HG02938 (cell line): ENCODE data around the gene AKAP8.
"Not testable (repeated sequence)": the region's sequence is repeated elsewhere in the genome, so short reads cannot be mapped to it uniquely, and the experiment has no call there.

Experiments used
- ATAC-seq: cut with Tn5 transposase; IDR thresholded peaks from one replicate; pipeline ENCODE4 v1.9.1; 2021; ENCODE audit warnings: mild to moderate bottlenecking, moderate library complexity; ENCODE audit not compliant: unreplicated experiment

The AKAP8 gene

DNA sequence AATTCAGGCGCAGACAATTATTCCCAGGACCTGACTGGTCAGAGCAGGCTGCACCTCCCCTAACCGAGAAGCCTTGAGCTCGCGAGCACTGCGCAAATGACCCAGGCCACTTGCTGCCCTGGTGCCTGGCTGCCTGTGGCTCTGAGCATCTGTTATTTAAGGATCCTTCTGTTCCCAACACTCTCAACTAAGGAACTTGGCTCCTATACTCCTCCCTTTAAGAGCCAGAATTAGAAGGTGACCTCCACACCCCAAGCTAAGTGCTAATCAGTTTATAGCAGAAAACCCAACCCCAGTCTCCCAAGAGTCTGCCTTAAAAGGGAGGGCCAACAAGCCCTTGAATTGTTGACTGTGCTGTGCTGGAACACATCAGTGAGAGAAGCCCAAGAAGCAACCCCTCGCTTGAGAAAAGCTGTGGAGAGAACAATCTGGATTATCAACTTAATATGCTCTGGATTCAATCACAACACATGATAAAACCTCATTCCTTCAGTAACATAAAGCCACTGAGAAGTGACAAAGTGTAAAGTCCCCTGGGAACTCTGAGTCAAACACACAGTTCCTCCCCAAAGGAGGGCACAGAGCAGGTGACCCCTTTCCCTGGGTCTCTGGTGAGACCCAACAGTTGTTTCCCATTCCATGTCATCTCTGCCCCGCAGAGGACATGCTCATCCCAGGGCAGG lies 24.7 kb upstream of the AKAP8 start:
- ATAC-seq: no peak

- no peak for ATAC-seq
Measured at GRCh38 chr19:15403151-15403531, 23.6 kb upstream of the AKAP8 start.

DNA sequence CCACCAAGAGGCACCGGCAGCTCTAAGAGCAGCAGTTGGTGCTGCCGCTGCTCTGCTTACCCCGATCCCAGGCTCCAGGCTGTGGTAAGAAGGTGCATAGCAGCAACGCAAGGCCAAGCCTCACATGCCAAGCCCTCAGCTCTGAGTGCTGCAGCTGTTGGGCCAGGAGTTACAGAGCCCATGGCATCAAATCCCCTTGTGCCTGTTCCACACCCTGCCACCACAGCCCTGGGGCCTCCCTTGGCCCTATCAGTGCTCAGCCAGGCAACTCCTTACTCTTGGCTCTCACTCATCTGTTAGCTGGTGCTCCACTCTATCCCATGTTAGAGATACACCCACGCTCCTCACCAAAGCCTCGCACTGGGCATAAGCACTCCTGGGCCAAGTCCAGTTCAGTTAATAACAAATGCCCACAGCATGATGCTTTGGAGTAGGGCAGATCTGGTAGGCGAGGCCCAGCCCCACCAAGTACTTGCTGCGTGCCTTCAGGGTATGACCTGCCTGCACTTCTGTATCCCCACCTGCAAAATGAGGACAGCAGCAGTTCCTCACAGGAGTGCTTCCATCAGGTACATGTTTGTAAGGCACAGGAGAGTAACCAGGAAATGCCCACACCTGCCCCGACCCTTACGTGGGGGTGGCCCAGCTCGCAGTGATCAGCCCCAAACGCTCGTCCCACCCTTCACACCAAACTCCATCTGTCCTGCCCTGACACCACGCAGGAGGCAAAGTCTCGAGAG lies 23.0 kb upstream of the AKAP8 start:
- ATAC-seq: no peak

DNA sequence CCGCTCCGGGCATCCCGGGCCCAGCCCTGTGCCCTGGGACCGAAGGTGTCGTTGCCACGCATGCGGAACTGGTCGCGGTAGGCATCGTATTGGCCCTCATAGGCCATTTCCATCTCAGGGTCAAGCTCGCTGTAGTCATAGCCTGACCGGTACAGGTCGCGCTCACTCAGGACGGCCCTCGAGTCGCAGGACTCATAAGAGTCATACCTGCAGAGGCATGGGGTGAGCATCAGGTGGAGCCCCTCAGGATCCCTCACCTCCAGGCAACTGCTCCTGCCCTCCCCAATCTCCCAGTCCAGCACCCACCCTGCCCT lies 21.8 kb upstream of the AKAP8 start:
- no peak for ATAC-seq

DNA sequence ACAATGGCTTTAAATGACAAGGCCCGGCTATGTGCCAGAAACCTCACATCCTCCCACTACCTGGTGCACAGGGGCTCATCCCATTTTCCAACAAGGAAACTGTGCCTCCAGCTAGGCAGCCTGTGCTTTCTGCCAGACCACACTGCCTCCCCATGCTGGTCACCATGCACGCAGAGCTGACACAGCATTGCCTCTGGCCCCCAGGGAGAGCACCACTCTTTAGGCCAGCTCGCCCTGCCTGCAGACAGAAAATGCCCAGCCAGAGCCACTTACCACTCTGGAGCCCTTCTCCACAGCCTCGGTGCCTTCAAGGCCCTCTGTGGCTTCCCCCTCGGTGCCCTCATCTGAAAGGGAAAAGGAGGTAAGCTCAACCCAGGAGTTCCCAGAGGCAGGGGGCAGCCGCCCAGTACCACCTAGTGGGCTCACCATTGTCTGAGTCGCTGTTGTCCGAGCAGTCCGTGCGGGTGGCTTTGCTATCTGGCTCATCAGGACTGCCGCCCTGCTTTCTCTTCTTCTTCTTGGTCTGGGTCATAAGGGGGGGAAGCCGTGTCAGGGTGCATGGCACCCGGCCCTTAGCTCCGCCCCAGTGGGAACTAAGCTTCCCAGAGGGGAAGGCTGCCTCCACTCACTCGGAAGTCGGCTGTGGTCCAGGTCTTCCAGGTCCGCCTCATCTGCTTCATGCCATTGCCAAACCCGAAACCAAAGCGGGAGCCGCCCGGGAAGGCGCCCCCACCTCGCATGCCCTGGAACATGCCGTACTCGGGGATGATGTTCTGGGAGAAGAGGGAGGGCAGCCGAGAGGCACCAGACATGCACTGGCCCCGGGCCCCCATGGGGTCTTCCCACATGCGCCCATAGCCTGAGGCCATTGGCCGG lies 21.2 kb upstream of the AKAP8 start:
- no peak for ATAC-seq

DNA sequence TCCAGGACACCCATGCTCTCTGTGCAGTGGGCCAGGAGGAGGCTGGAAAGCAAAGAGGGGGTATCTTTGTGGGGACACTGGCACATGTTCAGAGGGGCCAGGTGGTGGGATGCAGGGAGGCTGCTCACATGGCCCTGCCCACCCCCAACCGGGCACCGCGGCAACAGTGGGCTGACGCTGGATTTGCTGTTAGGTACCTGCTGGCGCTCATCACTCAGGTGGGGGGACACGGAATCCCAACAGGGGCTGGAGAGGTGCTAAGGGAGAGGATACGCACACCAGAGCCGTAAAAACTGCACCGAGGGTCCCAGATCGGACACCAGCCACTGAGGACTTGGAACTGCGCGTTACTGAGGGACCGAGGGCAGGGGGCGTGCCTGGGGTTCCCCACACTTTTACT lies 20.0 kb upstream of the AKAP8 start:
- ATAC-seq: no peak

DNA sequence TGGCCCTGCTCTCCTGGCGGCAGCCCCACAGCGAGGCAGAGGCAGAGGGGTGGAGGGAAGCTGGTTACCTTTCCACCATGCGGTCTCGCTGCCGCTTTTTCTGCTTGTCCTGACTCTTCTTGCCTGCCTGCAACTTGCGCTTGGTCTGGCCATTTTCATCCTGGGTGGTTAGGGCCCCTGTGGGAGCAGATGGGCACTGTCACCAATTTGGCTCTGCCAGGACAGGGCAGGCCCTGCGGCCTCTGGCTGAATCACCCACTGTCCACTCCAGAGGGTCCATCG lies 19.6 kb upstream of the AKAP8 start:
- ATAC-seq: no peak

DNA sequence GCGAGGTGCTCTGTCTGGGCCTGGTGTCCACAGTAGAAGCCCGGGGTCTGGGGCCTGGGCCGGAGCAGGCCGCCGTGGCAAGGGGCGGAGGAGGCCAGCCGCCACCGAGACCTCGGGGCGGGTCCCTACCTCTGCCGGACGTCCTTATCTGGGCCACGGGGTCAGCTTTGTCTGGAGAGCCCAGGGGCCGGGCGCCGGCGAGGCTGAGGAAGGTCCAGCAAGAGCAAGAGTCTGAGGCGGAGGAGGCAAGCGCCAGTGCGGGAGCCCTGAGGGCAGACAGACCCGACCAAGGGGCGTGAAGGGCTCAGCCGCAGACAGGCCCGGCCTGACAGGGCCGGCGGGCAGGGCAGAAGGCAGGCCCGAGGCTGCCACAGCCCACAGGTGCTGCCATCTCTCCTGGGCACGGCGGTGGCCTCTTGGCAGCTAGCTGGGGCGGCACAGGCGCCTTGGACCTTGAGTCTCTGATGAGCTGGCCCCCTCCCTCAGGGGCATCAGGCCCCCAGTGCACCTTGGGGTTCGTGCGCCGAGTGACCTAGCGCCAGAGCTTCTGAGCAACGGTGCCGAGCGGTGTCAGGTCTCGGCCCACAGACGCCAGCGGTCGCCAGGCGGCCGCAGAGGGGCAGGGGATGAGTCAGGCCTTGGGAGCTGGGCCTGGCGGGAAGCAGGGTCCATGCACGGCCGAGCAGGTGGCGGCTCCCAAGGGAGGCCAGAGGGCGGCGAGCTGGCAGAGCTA lies 19.1 kb upstream of the AKAP8 start:
- ATAC-seq: no peak

- ATAC-seq: no peak
Measured at GRCh38 chr19:15397782-15398181, 18.2 kb upstream of the AKAP8 start.

DNA sequence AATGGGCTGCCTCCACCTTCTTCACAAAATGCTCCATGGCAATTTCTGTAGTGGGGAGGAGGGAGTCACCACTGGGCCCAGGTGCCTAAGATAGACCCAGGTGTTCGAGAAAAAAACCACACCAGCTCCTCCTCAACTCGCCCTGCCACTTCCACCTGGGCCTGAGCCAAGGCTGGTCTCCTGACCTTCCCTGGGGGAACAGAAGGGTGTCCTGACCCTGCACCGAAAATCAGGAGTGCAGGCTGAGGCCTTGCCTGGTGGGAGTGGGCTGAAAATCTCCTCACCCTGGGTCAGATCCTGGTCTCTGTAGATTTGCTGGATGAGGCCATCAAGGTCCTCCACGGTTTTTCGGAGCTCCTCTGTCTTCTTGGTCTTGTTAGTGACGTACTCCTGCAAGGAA lies 17.6 kb upstream of the AKAP8 start:
- ATAC-seq: no peak

- no peak for ATAC-seq
Measured at GRCh38 chr19:15396436-15396835, 16.8 kb upstream of the AKAP8 start.

DNA sequence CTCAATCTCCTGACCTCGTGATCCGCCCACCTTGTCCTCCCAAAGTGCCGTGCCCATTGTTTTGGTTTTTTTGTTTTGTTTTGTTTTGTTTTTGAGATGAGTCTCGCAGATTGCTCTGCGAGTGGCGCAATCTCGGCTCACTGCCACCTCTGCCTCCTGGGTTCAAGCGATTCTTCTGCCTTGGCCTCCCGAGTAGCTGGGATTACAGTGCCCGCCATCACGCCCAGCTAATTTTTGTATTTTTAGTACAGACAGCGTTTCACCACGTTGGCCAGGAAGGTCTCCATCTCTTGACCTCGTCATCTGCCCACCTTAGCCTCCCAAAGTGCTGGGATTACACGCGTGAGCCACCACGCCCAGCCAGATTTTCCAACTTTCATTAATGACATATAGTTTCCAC lies 15.7 kb upstream of the AKAP8 start:
- ATAC-seq: not testable (repeated sequence)

GRCh38 chr19:15394426-15394825 lies 14.8 kb upstream of the AKAP8 start:
- ATAC-seq: no peak

GRCh38 chr19:15393963-15394362 lies 14.4 kb upstream of the AKAP8 start:
- ATAC-seq: no peak

- ATAC-seq: no peak
Measured at GRCh38 chr19:15390814-15391213, 11.2 kb upstream of the AKAP8 start.

DNA sequence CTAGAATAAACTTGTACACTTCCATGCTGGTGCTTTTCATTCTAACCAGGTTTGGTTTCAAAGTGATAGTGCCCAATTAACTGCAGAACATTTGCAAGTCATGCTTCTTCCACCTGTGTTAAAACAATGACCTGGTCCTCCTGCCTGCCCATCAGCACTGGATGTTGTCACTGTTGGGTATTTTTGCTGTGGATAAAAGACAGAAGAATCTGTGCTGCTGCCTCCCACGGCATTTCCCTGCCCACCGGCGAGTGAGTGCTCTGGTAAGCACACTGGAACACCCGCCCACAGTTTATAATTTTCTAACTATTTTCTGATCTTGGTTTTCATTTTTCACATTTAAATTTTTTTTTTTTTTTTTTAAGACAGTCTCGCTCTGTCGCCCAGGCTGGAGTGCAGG lies 2.3 kb upstream of the AKAP8 start:
- no peak for ATAC-seq

GRCh38 chr19:15381429-15381828 lies 1.8 kb upstream of the AKAP8 start:
- no peak for ATAC-seq

DNA sequence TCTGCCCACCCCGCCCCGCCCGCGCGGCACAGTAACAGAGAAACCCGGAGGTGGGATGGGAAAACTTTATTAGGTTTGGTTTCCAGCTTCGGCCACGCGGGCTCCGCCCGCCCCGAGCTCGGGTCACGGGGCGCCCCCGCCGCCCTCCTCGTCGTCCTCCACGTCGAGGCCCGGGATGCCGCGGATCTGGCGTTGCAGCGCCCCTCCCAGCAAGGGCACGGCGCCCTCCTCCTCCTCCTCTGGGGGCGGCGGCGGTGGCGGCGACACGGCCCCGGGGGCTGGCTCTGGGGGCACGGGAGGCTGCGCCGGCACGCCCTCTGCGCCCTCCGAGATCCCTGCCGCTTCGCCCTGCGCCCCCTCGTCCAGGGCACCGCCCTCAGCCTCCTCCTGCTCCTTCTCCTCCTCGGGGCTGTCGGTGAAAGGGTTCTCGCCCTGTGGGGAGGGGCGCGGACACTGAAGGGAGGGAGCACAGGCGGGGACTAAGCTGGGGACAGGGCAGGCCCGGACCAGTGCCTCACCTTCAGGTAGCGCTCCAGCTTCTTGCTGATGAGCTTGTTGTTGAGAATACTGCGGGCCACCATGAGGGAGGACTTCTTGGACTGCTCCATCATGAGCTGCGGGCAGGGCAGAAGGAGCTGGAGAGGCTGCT lies 536 bp upstream of the AKAP8 start:
- peak; percentile 32 for ATAC-seq

DNA sequence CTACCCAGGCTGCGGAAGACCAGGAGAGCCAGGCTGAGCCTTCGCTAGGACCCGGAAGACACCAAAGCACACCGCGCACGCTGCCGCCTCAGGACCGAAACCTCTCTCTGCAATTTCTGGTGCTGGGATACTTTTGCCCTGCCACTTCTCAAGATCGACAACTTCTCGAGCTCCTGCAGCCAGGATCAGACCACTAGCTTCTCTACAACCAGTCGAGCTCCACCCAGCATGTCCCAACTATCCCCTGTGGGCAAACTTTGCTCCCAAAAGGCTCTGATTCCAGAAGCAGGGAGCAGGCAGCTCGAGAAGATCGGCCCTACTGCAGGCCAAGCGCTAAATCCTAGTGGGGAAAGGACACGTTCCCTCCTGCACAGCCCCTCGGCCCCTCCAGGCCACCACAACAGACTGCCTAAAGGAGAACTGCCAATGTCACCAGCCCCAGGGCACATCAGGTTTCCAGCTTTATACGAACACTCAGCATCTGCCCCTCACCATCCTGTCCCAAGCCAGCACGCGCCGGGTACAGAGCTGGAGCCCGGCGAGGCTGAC lies 979 bp downstream of the AKAP8 start:
- ATAC-seq: no peak

- ATAC-seq: no peak
Measured at GRCh38 chr19:15374796-15375440, 4.7 kb downstream of the AKAP8 start.
